ENCODE results near the gene SHC2.

Gene SHC2

DNA sequence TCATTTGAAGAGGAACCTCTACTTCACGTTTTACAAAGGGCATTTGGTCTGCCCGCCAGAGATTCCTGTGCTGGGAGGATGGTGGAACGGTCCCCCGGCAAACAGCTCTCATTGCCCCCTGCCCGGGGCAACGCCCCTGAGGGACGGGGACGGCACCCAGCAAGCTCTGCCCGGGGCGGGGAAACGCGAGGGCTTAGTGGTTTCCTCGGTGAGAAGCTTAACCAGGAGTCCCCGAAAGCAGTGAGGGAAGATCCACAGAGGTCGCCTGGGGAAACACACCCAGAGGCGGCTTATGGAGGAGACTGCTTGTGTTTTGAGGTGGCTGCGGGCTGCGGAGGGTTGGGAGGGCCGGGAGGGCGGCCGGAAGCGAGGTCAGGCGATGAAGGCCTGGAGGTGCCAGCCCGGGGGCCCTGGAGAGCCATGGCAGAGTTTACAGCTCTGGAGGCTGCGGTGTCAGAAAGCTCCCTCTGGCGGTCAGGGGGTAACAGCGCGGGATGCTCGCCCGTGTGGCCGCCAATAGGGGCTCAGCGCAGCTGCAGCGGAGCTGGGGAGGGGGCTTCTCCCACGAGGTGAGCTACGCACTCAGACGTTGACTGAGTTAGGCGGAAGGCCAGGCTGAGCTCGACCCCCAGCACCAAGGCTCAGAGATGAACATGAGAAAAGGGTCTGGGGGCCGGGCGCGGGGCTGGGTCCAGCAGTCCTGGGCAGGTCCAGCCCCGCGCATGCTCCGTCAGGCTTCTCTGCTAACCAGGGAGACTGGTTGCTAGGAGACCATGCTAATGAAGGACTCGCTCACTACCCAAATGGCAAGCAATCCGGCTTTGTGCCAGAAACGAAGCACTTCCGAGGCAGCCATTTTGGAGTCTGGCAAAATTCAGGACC is 45.8 kb upstream of the SHC2 start:
- H3K9me3 ChIP-seq (ENCODE audit: control insufficient read depth, low read length): no peaks in the 10 kb centered on the region
- peak overlapping the region; percentile 96 for H2BK120ac ChIP-seq (ENCODE audit: low read depth, low read length)
- no peak overlapping the region for H2BK15ac ChIP-seq (ENCODE audit: low read depth, poor library complexity, severe bottlenecking)
- H4K8ac ChIP-seq (ENCODE audit: low read length): peak overlapping the region; percentile 99
- peak overlapping the region; percentile 89 for H3K4me2 ChIP-seq (ENCODE audit: low read length, poor library complexity, severe bottlenecking)
- WGBS: 14% methylated on average over 48 of the region's 48 CpGs
- peak overlapping the region; percentile 79 for H2AFZ ChIP-seq (ENCODE audit: low read depth, low read length)
- H3K36me3 ChIP-seq (ENCODE audit: control insufficient read depth in 1 of 2, insufficient read depth in 2 of 2, low read depth in 1 of 2, low read length in 2 of 2): peaks cover 5 to 12% of the 10 kb centered on the region in 2 experiments
- H2AK5ac ChIP-seq (ENCODE audit: low read length, severe bottlenecking): no peak overlapping the region
- H3K18ac ChIP-seq (ENCODE audit: low read depth in 1 of 2, low read length in 2 of 2): peak overlapping the region; percentile 91 to 92
- no peak overlapping the region for H3K23ac ChIP-seq (ENCODE audit: low read length in 2 of 2)
- H3K4me3 ChIP-seq (ENCODE audit: insufficient read depth in 1 of 2, low read depth in 1 of 2, low read length in 2 of 2): peak overlapping the region; percentile 71 to 86
- no peaks in the 10 kb centered on the region for H3K27me3 ChIP-seq (ENCODE audit: control insufficient read depth in 1 of 2, insufficient read depth in 1 of 2, low read length in 2 of 2)
- H3K79me1 ChIP-seq (replicated peaks; ENCODE audit: low read length, poor library complexity, severe bottlenecking): peaks cover 26% of the 10 kb centered on the region
- H3K14ac ChIP-seq (ENCODE audit: low read length in 2 of 2): peak overlapping the region in 1 of 2 experiments; percentile 35
- peaks cover 31% of the 10 kb centered on the region for H3K4me1 ChIP-seq (ENCODE audit: control insufficient read depth, insufficient read depth, low read depth, low read length)
- H3K9ac ChIP-seq (ENCODE audit: low read length): peak overlapping the region; percentile 98
- H3K4ac ChIP-seq (ENCODE audit: low read depth in 1 of 2, low read length in 2 of 2): peak overlapping the region; percentile 94 to 96
- peak overlapping the region; percentile 11 for H2BK5ac ChIP-seq (ENCODE audit: low read depth, low read length, poor library complexity, severe bottlenecking)
- H2BK12ac ChIP-seq (ENCODE audit: low read length in 2 of 2): peak overlapping the region; percentile 45 to 89
- H4K91ac ChIP-seq (ENCODE audit: low read length): peak overlapping the region; percentile 97
- peak; percentile 91 for DNase-seq
- H3K27ac ChIP-seq (ENCODE audit: low read length, poor library complexity, severe bottlenecking): peak overlapping the region; percentile 81

DNA sequence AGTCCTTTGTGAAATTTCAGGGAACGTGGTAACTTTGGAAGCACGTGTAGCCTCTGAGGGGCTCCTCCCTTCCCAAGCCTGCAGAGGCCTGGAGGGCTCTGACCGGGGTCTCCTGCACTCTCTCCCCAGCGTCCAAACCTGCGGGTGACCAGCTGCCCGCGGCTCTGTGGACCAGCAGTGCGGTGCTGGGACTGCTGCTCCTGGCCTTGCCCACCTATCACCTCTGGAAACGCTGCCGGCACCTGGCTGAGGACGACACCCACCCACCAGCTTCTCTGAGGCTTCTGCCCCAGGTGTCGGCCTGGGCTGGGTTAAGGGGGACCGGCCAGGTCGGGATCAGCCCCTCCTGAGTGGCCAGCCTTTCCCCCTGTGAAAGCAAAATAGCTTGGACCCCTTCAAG is 43.8 kb upstream of the SHC2 start:
- H2AFZ ChIP-seq (ENCODE audit: low read depth, low read length): no peak overlapping the region
- H3K4ac ChIP-seq (ENCODE audit: low read depth in 1 of 2, low read length in 2 of 2): peak overlapping the region in 1 of 2 experiments; percentile 13
- H3K14ac ChIP-seq (ENCODE audit: low read length in 2 of 2): no peak overlapping the region
- DNase-seq: no peak
- no peaks in the 10 kb centered on the region for H3K9me3 ChIP-seq (ENCODE audit: control insufficient read depth, low read length)
- H3K9ac ChIP-seq (ENCODE audit: low read length): no peak overlapping the region
- H4K8ac ChIP-seq (ENCODE audit: low read length): no peak overlapping the region
- H4K91ac ChIP-seq (ENCODE audit: low read length): peak overlapping the region; percentile 31
- H3K27ac ChIP-seq (ENCODE audit: low read length, poor library complexity, severe bottlenecking): no peak overlapping the region
- no peaks in the 10 kb centered on the region for H3K27me3 ChIP-seq (ENCODE audit: control insufficient read depth in 1 of 2, insufficient read depth in 1 of 2, low read length in 2 of 2)
- 89% methylated on average over 14 of the region's 14 CpGs for WGBS
- H3K4me3 ChIP-seq (ENCODE audit: insufficient read depth in 1 of 2, low read depth in 1 of 2, low read length in 2 of 2): no peak overlapping the region
- H2BK120ac ChIP-seq (ENCODE audit: low read depth, low read length): no peak overlapping the region
- H3K36me3 ChIP-seq (ENCODE audit: control insufficient read depth in 1 of 2, insufficient read depth in 2 of 2, low read depth in 1 of 2, low read length in 2 of 2): peaks cover 3 to 6% of the 10 kb centered on the region in 2 experiments
- H3K79me1 ChIP-seq (replicated peaks; ENCODE audit: low read length, poor library complexity, severe bottlenecking): peaks cover 25% of the 10 kb centered on the region
- H3K18ac ChIP-seq (ENCODE audit: low read depth in 1 of 2, low read length in 2 of 2): no peak overlapping the region
- no peak overlapping the region for H3K4me2 ChIP-seq (ENCODE audit: low read length, poor library complexity, severe bottlenecking)
- no peak overlapping the region for H3K23ac ChIP-seq (ENCODE audit: low read length in 2 of 2)
- no peak overlapping the region for H2AK5ac ChIP-seq (ENCODE audit: low read length, severe bottlenecking)
- no peak overlapping the region for H2BK15ac ChIP-seq (ENCODE audit: low read depth, poor library complexity, severe bottlenecking)
- peaks cover 17% of the 10 kb centered on the region for H3K4me1 ChIP-seq (ENCODE audit: control insufficient read depth, insufficient read depth, low read depth, low read length)
- no peak overlapping the region for H2BK5ac ChIP-seq (ENCODE audit: low read depth, low read length, poor library complexity, severe bottlenecking)
- H2BK12ac ChIP-seq (ENCODE audit: low read length in 2 of 2): peak overlapping the region in 1 of 2 experiments; percentile 40

DNA sequence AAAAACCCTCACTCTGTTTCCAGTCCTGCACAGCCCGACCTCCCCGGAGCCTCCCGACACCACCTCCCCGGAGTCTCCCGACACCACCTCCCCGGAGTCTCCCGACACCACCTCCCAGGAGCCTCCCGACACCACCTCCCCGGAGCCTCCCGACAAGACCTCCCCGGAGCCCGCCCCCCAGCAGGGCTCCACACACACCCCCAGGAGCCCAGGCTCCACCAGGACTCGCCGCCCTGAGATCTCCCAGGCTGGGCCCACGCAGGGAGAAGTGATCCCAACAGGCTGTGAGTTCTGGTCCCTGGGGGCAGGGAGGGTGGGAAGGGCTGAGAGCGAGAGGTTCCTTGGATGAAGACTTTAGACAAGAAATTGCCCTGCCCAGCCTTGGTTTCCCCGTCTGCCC is 40.8 kb upstream of the SHC2 start:
- Histone ChIP-seq H2BK5ac (ENCODE audit: low read depth, low read length, poor library complexity, severe bottlenecking) (no peak overlapping the region), H3K27me3 (ENCODE audit: control insufficient read depth in 1 of 2, insufficient read depth in 1 of 2, low read length in 2 of 2) (peaks cover 17 to 18% of the 10 kb centered on the region in 2 experiments), H3K4ac (ENCODE audit: low read depth in 1 of 2, low read length in 2 of 2) (no peak overlapping the region), H3K4me1 (ENCODE audit: control insufficient read depth, insufficient read depth, low read depth, low read length) (peaks cover 19% of the 10 kb centered on the region), H2BK15ac (ENCODE audit: low read depth, poor library complexity, severe bottlenecking) (no peak overlapping the region), H3K4me2 (ENCODE audit: low read length, poor library complexity, severe bottlenecking) (no peak overlapping the region), H2AFZ (ENCODE audit: low read depth, low read length) (no peak overlapping the region), H3K9me3 (ENCODE audit: control insufficient read depth, low read length) (no peaks in the 10 kb centered on the region), H3K9ac (ENCODE audit: low read length) (no peak overlapping the region), H2BK12ac (ENCODE audit: low read length in 2 of 2) (no peak overlapping the region), H2BK120ac (ENCODE audit: low read depth, low read length) (no peak overlapping the region), H2AK5ac (ENCODE audit: low read length, severe bottlenecking) (no peak overlapping the region), H3K18ac (ENCODE audit: low read depth in 1 of 2, low read length in 2 of 2) (no peak overlapping the region), H3K27ac (ENCODE audit: low read length, poor library complexity, severe bottlenecking) (no peak overlapping the region), H4K91ac (ENCODE audit: low read length) (no peak overlapping the region), H3K79me1 (replicated peaks; ENCODE audit: low read length, poor library complexity, severe bottlenecking) (peaks cover 9% of the 10 kb centered on the region), H3K14ac (ENCODE audit: low read length in 2 of 2) (no peak overlapping the region), H4K8ac (ENCODE audit: low read length) (no peak overlapping the region), H3K36me3 (ENCODE audit: control insufficient read depth in 1 of 2, insufficient read depth in 2 of 2, low read depth in 1 of 2, low read length in 2 of 2) (peaks cover 0 to 6% of the 10 kb centered on the region in 2 experiments), H3K23ac (ENCODE audit: low read length in 2 of 2) (no peak overlapping the region), H3K4me3 (ENCODE audit: insufficient read depth in 1 of 2, low read depth in 1 of 2, low read length in 2 of 2) (no peak overlapping the region)
- 91% methylated on average over 15 of the region's 17 CpGs for WGBS
- no peak for DNase-seq

DNA sequence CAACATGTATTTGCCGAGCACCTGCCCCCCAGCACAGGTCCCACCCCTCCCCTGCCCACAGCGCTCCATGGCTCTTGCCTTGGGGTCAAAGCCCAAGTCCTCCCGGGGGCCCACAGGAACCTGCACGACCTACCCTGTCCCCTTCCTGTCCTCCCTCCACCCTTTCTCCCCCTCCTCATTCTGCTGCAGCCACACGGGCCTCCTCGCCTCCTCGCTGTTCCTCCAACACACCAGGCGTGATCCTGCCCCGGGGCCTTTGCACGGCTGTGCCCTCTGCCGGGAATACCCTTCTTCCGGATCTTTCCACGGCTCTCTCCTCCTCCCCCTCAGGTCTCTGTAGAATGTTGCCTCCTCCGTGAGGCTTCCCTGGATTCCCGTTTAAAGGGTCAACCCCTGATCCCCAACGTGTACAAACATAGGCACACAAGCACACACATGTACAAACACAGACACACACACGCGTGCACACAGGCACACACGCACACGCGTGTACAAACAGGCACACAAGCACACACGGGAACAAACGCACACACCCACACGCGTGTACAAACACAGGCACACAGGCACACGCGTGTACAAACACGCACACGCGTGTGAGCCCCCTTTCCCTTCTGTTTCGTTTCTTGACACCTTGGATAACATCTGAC is 38.3 kb upstream of the SHC2 start:
- peaks cover 16% of the 10 kb centered on the region for H3K4me1 ChIP-seq (ENCODE audit: control insufficient read depth, insufficient read depth, low read depth, low read length)
- H4K8ac ChIP-seq (ENCODE audit: low read length): no peak overlapping the region
- no peak overlapping the region for H3K4me2 ChIP-seq (ENCODE audit: low read length, poor library complexity, severe bottlenecking)
- peak overlapping the region in 1 of 2 experiments; percentile 1 for H2BK12ac ChIP-seq (ENCODE audit: low read length in 2 of 2)
- H2BK15ac ChIP-seq (ENCODE audit: low read depth, poor library complexity, severe bottlenecking): no peak overlapping the region
- H3K23ac ChIP-seq (ENCODE audit: low read length in 2 of 2): no peak overlapping the region
- no peak overlapping the region for H3K4me3 ChIP-seq (ENCODE audit: insufficient read depth in 1 of 2, low read depth in 1 of 2, low read length in 2 of 2)
- DNase-seq: no peak
- no peaks in the 10 kb centered on the region for H3K9me3 ChIP-seq (ENCODE audit: control insufficient read depth, low read length)
- H3K36me3 ChIP-seq (ENCODE audit: control insufficient read depth in 1 of 2, insufficient read depth in 2 of 2, low read depth in 1 of 2, low read length in 2 of 2): peaks cover 0 to 3% of the 10 kb centered on the region in 2 experiments
- no peak overlapping the region for H3K4ac ChIP-seq (ENCODE audit: low read depth in 1 of 2, low read length in 2 of 2)
- no peak overlapping the region for H2BK5ac ChIP-seq (ENCODE audit: low read depth, low read length, poor library complexity, severe bottlenecking)
- no peaks in the 10 kb centered on the region for H3K79me1 ChIP-seq (replicated peaks; ENCODE audit: low read length, poor library complexity, severe bottlenecking)
- no peak overlapping the region for H2BK120ac ChIP-seq (ENCODE audit: low read depth, low read length)
- peaks cover 18 to 24% of the 10 kb centered on the region in 2 experiments for H3K27me3 ChIP-seq (ENCODE audit: control insufficient read depth in 1 of 2, insufficient read depth in 1 of 2, low read length in 2 of 2)
- H3K14ac ChIP-seq (ENCODE audit: low read length in 2 of 2): no peak overlapping the region
- no peak overlapping the region for H4K91ac ChIP-seq (ENCODE audit: low read length)
- WGBS: 83% methylated on average over 31 of the region's 31 CpGs
- H3K18ac ChIP-seq (ENCODE audit: low read depth in 1 of 2, low read length in 2 of 2): no peak overlapping the region
- no peak overlapping the region for H3K27ac ChIP-seq (ENCODE audit: low read length, poor library complexity, severe bottlenecking)
- no peak overlapping the region for H3K9ac ChIP-seq (ENCODE audit: low read length)
- no peak overlapping the region for H2AK5ac ChIP-seq (ENCODE audit: low read length, severe bottlenecking)
- H2AFZ ChIP-seq (ENCODE audit: low read depth, low read length): peak overlapping the region; percentile 62
